MG63 (cell line): ENCODE results near the gene CGB3. TPM values are rescaled to one million over a fixed set of nuclear protein-coding genes. Genes with fewer than 3 reads are reported as not detected.
A peak's percentile ranks its signal among the peaks of the same experiment; 100 is the strongest.

Source experiments
- DNase-seq: peaks from one replicate; pipeline ENCODE4 v3.0.0-alpha.2; 2020
- H3K27me3 ChIP-seq: fragments of 250-450 bp; sonication (Bioruptor Pico); 2 replicates; pipeline ENCODE4 v1.5.1; 2020; ENCODE audit warnings: mild to moderate bottlenecking, moderate library complexity
- H3K36me3 ChIP-seq: fragments of 250-450 bp; sonication (Bioruptor Pico); 2 replicates; pipeline ENCODE4 v1.5.1; 2020; ENCODE audit warnings: mild to moderate bottlenecking, moderate library complexity
- H3K4me3 ChIP-seq: fragments of 250-450 bp; sonication (Bioruptor Pico); 2 replicates; pipeline ENCODE4 v1.5.1; 2020; ENCODE audit warnings: mild to moderate bottlenecking, moderate library complexity
- H3K9me3 ChIP-seq: fragments of 250-450 bp; sonication (Bioruptor Pico); 2 replicates; pipeline ENCODE4 v1.5.1; 2020; ENCODE audit warnings: mild to moderate bottlenecking, moderate library complexity
- total RNA-seq: library from RNA; depleted of rRNA; stranded (reverse); fragments of >200 nt; shearing (Covaris generic); gene quantifications from 2 replicates; pipeline ENCODE4 v1.2.3, GENCODE V29; 2014; ENCODE audit warnings: low replicate concordance

The CGB3 gene
- total RNA-seq, 1 experiment from 2014 or later, result not detected

GRCh38 chr19:49004133-49004532 is 20.0 kb downstream of the CGB3 start:
- no peaks in the 10 kb centered on the region for H3K27me3 ChIP-seq
- DNase-seq, result no peak
- no peaks in the 10 kb centered on the region for H3K9me3 ChIP-seq
- no peak overlapping the region for H3K4me3 ChIP-seq
- H3K36me3 ChIP-seq, result peaks cover 84% of the 10 kb centered on the region

DNA sequence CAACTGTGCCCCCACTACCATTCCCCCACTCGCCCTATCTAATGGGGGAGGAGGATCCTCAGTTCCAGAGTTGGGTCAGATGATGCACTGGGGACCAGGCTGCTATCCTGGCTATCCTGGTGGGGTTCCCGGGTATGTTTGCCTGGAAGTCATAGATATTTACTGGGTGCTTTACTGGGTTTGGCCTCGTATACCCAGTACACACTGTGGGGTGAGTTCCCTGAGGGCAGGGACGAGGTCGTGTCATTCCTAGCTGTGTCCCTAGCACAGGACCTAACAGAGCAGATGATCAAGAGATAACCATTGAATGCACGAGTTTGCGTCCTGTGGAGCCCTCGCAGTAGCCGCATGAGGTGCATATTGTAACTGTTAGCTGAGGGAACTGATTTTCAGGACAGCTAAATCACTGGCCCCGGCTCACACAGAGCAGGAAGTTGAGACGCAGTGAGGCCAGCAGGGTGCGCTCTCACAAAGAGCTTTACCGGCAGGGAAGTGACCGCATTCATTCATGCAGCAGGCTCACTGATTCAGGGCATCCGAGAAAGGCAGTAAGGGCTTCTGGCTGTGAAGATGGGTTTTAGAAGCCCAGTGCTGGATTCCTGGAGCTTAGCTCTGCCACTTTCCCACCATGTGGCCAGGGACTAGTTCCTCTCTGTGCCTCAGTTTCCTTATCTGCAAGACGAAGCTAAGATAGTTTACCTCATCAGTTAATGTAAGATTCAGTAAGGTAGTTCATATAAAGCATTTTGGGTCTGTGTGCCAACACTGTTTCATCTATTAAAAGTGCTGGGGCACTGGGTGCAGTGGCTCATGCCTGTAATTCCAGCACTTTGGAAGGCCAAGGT is 24.4 kb downstream of the CGB3 start:
- no peak for DNase-seq
- Histone ChIP-seq H3K9me3 (no peaks in the 10 kb centered on the region), H3K27me3 (no peaks in the 10 kb centered on the region), H3K36me3 (peaks cover 68% of the 10 kb centered on the region), H3K4me3 (no peak overlapping the region)

DNA sequence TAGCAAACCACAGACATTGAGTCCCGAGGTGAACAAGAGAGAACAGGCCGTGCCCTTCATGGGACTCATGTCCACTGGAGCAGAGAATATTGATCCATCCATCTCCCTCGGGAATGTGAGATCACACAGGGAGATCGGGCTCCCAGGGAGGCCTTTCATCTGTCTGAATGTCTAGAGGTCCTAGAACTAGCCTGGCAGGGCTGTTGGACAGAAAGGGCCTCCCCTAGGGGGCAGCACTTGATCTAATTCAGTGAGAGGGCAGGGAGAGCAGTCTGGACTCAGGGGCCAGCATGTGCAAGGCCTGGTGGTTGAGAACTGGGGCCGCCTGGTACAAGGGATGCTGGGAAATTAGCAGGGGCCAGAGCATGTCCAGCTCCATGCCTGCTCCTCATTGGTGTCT is 26.2 kb downstream of the CGB3 start:
- peak; percentile 55 for DNase-seq
- Histone ChIP-seq H3K27me3 (no peaks in the 10 kb centered on the region), H3K4me3 (no peak overlapping the region), H3K9me3 (no peaks in the 10 kb centered on the region), H3K36me3 (peaks cover 53% of the 10 kb centered on the region)

DNA sequence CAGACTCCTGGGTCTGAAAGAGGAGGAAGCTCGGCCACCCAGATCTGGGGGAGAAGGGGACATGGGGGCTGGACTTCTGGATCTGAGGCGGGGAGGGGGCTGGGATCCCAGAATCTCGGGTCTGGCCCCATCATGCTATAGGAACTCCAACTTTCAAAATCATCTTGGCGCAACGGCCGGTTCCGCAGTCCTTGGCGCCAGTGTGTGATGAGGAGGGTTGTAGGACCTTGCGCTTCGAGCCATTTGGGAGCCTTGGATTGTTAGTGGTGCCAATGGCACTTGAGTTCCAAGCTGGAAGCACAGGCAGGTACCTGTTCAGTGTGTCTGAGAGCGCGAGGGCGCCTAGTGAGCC is 30.1 kb downstream of the CGB3 start:
- DNase-seq, result peak; percentile 31

DNA sequence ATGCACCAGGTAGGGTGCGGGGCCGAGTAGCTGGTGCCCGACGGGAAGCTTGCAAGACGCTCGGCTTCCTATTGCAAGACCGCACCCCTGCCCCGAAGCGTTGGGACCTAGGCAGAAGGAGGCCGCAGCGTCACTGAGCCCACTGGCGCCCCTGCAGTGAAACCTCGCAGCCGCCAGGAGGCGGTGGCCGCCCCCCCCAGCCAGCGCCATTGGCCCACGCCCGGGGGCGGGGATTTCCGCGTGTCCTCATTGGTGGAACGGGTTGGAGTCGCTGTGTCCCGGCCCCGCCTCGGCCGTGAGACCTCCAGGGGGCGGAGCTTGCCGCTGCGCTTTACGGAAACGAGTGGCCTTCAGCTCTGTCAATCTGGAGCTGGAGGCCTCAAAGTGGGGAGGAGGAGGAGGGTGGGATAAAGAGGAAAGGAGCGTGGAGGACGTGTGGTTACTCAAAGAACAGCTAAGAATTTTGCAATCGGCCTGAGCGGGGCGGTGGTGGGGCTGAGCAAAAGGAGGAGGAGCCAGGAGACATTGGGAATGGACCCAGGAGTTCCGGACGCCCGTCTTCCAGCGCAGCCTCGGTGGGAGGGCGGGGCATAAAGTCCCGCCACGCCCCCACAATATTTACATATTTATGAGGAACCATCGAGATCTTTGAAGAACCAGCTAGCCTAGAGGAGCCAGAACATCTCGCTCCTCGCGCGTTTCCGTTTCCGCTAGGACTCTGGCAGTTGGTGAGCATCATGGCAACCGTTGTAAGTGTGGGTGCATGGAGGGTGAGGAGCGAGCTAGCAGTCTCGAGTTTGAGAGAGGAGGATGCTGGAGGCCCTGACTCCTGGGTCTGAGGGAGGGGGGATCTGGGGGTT is 30.7 kb downstream of the CGB3 start, which contains the start of the genes GYS1 and RUVBL2:
TSS of gene GYS1 (minus strand) at position 135 of the 860 bp plus-strand sequence. CDS start 197 bp downstream, outside the sequence.
TSS of gene RUVBL2 (plus strand) at position 713 of the 860 bp plus-strand sequence. CDS start at position 738, 25 bp downstream.
- Histone ChIP-seq H3K36me3 (peaks cover 46% of the 10 kb centered on the region), H3K4me3 (peak within 1 kb of the TSS; percentile 90), H3K9me3 (no peaks in the 10 kb centered on the region), H3K27me3 (no peaks in the 10 kb centered on the region)
- peak; percentile 100 for DNase-seq

More for the DNA sequence above, 30.1 kb downstream of the CGB3 start:
- H3K9me3 ChIP-seq, result no peaks in the 10 kb centered on the region
- H3K27me3 ChIP-seq, result no peaks in the 10 kb centered on the region
- peak overlapping the region; percentile 90 for H3K4me3 ChIP-seq
- H3K36me3 ChIP-seq, result peaks cover 43% of the 10 kb centered on the region

DNA sequence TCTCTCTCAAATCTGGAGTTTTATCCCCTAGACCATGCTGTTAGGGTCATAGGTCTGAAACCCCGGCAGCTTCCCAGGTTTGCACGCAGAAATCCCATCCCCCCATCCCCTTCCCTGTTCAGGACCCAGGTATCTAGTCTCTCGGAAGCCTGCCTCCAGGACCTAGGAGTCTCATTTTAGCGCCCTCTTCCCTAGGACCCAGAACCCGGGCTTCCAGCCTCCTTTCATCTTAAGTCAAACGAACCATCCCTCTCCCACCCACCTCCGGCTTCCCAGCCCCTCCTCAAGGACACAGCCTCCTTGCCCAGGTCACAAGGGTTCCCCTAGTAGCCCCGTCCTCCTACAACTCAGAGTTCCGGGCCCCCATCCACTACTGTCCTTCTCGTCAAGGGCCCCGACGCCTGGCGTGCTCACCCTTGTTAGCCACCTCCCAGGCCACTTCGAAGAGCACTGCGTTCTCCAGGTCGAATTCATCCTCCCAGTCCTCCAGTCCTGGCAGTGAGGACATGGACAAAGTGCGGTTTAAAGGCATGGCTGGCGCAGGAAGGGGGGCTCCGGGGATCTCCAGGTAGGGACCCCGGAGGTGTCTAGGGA is 31.5 kb downstream of the CGB3 start:
- no peak for DNase-seq
- Histone ChIP-seq H3K27me3 (no peaks in the 10 kb centered on the region), H3K4me3 (peak overlapping the region; percentile 90), H3K9me3 (no peaks in the 10 kb centered on the region), H3K36me3 (peaks cover 45% of the 10 kb centered on the region)

DNA sequence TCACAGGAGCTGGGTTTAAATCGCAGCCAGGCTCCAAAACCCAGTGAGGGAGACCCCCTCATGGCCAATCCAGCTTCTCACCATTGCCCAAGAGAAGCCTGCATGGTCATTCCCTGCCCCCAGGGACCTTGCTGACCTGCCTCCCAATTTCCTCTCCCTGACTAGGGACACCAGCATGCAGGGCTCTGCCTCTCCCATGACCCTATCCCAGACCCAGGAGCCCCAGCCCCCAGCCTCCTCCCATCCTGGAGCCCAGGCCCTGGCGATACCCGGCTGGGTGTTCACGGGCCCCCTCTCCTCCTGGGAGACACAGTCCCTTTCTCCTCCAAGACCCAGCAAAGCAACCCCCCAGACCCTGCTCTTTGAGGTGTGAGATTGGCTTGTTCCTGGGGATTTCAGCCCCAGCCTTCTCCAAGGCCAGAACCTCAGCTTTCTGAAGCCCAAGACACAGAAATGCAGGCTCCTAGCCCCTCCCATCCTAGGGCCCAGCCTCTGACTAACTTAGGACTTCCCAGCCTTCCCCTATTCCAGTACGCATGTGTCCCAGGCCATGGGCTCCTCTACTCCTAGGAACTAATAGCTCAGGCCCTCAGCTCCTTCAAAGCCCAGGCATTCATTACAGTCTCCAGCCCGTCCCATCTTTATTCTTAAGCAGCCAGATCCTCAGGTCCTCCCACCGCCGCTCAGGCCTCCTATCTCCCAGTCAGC is 32.1 kb downstream of the CGB3 start:
- DNase-seq, result peak; percentile 81
- Histone ChIP-seq H3K9me3 (no peaks in the 10 kb centered on the region), H3K36me3 (peaks cover 47% of the 10 kb centered on the region), H3K27me3 (no peaks in the 10 kb centered on the region), H3K4me3 (peak overlapping the region; percentile 90)

DNA sequence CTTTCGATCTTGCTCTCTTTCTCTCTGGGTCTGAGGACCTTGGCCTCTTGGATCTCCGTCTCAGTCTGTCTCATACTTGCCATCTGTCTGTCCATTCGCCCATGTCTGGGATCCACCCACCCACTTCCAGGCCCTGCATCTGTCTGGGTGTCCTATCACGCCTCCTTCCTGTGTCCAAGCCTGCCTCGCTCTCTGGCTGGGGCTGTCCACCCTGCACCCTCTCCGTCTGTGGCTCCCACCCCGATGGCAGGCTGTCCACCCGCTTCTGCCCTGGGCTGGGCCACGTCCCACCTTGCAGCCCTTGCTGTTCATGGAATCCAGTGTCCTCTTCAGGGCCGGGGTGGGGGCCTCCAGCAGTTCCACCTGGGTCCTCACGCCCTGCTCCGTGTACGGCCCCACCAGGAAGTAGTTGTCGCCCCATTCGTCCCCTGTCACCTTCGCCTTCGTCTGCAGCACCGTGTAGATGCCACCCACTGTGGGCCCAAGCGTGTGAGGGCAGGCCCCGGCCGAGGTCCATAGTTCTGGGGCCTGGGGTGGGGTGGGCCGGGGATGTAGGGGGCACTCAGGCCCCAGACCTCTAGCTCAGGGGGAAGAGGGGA is 33.0 kb downstream of the CGB3 start:
- no peak for DNase-seq
- Histone ChIP-seq H3K4me3 (no peak overlapping the region; the same call in 1 of the 2 replicates), H3K9me3 (no peaks in the 10 kb centered on the region), H3K27me3 (no peaks in the 10 kb centered on the region), H3K36me3 (peaks cover 48% of the 10 kb centered on the region)

DNA sequence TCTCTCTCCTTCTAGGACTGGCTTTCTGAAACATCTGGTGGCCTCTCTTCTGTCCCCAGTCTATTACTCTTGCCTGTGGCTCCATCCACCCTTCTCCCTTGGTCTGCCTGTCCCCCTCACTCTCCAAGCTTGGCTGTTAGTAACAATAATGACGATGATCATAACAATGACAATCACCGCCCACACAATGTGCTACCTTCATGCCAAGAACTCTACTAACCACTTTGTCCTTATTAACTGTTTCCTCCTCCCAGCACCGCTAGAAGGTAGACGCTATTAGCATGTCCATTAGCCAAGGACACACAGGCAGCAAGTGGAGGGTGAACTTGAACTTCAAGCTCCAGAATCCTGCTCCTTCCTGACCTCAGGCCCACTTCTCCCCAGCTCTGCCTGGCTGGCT is 33.7 kb downstream of the CGB3 start:
- Histone ChIP-seq H3K9me3 (no peaks in the 10 kb centered on the region), H3K27me3 (no peaks in the 10 kb centered on the region), H3K4me3 (no peak overlapping the region), H3K36me3 (peaks cover 54% of the 10 kb centered on the region)
- no peak for DNase-seq

- H3K9me3 ChIP-seq, result no peaks in the 10 kb centered on the region
- H3K4me3 ChIP-seq, result no peak overlapping the region
- DNase-seq, result no peak
- H3K27me3 ChIP-seq, result no peaks in the 10 kb centered on the region
- H3K36me3 ChIP-seq, result peaks cover 59% of the 10 kb centered on the region
Observed at GRCh38 chr19:48989701-48990291, 34.3 kb downstream of the CGB3 start.

DNA sequence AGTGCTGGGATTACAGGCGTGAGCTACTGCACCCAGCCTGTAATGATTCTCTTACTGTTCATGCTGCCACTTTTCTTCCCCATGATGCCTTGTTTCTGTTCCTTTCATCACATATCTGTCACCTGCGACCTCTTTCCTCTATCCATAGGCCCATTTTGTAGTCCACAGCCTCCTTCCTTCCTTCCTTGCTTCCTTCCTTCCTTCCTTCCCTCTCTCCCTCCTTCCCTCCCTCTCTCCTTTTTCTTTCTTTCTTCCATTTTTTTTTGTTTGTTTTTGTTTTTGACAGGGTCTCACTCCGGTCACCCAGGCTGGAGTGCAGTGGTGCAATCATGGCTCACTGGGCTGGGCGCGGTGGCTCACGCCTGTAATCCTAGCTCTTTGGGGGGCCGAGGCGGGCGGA is 35.3 kb downstream of the CGB3 start:
- peaks cover 68% of the 10 kb centered on the region for H3K36me3 ChIP-seq
- DNase-seq, result no peak
- no peaks in the 10 kb centered on the region for H3K27me3 ChIP-seq
- H3K9me3 ChIP-seq, result no peaks in the 10 kb centered on the region
- no peak overlapping the region for H3K4me3 ChIP-seq

- H3K9me3 ChIP-seq, result no peaks in the 10 kb centered on the region
- H3K36me3 ChIP-seq, result peaks cover 74% of the 10 kb centered on the region
- no peak overlapping the region for H3K4me3 ChIP-seq
- DNase-seq, result no peak
- no peaks in the 10 kb centered on the region for H3K27me3 ChIP-seq
Observed at GRCh38 chr19:48988286-48988685, 35.8 kb downstream of the CGB3 start.

DNA sequence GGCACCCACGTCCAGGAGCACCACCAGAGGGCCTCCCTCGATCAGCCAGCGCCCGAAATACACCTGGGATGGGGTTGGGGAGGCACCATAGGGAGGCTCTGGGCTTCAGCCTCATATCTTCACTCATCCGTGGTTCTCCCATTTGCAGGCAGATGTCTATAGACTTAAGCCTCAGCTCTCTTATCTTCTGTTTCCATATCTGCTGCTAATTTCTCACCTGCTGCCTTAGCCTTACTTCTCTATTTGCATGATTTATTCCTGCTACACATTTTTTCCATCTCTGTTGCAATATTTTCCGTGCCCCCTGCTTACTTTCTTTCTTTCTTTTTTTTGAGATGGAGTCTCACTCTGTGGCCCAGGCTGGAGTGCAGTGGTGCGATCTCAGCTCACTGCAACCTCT is 36.8 kb downstream of the CGB3 start:
- Histone ChIP-seq H3K36me3 (peaks cover 78% of the 10 kb centered on the region), H3K27me3 (no peaks in the 10 kb centered on the region), H3K9me3 (no peaks in the 10 kb centered on the region), H3K4me3 (no peak overlapping the region)
- DNase-seq, result no peak

DNA sequence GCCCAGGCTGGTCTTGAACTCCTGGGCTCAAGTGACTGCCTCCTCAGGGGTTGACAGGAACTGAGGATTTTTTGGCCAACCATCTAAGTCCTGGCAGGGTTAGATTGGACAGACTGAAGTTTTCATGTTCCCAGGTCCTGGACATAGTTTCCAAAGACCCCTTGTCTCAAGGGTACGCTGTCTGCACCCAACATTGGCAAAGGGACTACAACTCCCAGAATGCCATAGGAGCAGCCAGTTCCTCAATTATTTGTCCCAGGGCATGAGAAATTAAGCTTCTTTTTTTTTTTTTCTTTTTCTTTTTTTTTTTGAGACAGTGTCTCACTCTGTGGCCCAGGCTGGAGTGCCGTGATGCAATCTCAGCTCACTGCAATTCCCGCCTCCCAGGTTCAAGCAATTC is 37.9 kb downstream of the CGB3 start:
- no peak overlapping the region for H3K4me3 ChIP-seq
- no peaks in the 10 kb centered on the region for H3K27me3 ChIP-seq
- H3K36me3 ChIP-seq, result peaks cover 89% of the 10 kb centered on the region
- no peaks in the 10 kb centered on the region for H3K9me3 ChIP-seq
- no peak for DNase-seq

GRCh38 chr19:48985711-48986110 is 38.4 kb downstream of the CGB3 start:
- Histone ChIP-seq H3K36me3 (peaks cover 90% of the 10 kb centered on the region), H3K9me3 (no peaks in the 10 kb centered on the region), H3K4me3 (no peak overlapping the region), H3K27me3 (no peaks in the 10 kb centered on the region)
- no peak for DNase-seq

GRCh38 chr19:48982280-48982679 is 41.9 kb downstream of the CGB3 start:
- H3K27me3 ChIP-seq, result no peaks in the 10 kb centered on the region
- H3K9me3 ChIP-seq, result no peaks in the 10 kb centered on the region
- peaks cover 83% of the 10 kb centered on the region for H3K36me3 ChIP-seq
- H3K4me3 ChIP-seq, result no peak overlapping the region
- no peak for DNase-seq
